B cell (primary cell): ENCODE measurements around the gene GP1BB. TPM values are rescaled to one million over a fixed set of nuclear protein-coding genes. Genes with fewer than 3 reads are reported as not detected.

Experiments used
- ATAC-seq: fragments of 200-7000 bp; cut with Tn5 transposase; one replicate; pipeline ENCODE4 v1.10.0; 2021; ENCODE audit warnings: low read depth, mild to moderate bottlenecking, moderate number of reproducible peaks, moderate library complexity
- CTCF ChIA-PET: fragments of 350-600 bp; sonication (Branson Sonifier 250); formaldehyde crosslinking; loops from one replicate; lab custom pipeline; 2021; ENCODE audit warnings: antibody characterized with exemption, inconsistent platforms; lab: Charles Lee
- POLR2A ChIA-PET: fragments of 350-600 bp; sonication (Branson Sonifier 250); formaldehyde crosslinking; loops from one replicate; lab custom pipeline; 2021; ENCODE audit warnings: antibody characterized with exemption; lab: Charles Lee
- DNase-seq: peaks from one replicate; pipeline ENCODE4 v3.0.0; 2013
- H2AFZ ChIP-seq: 2 replicates; pipeline ENCODE4 v1.6.1; 2012; ENCODE audit warnings: mild to moderate bottlenecking, low read depth, low read length; ENCODE audit not compliant: insufficient read depth, poor library complexity, severe bottlenecking
- H3K27ac ChIP-seq, 2 donors: 1 replicate in 1 of 2; 2 replicates in 1 of 2; pipeline ENCODE4 v1.5.1; 2012 to 2013; ENCODE audit warnings: low read length in 2 of 2, mild to moderate bottlenecking in 2 of 2, moderate library complexity in 1 of 2
- H3K27me3 ChIP-seq, 4 experiments: fragments of 200-600 bp in 1 of 4; sonication (generic) in 1 of 4; replicated peaks in 1 of 4; 1 replicate in 2 of 4; 2 replicates in 2 of 4; pipeline versions ENCODE4 v1.6.1 to v1.7.0; 2013 to 2016; ENCODE audit warnings: low read length in 3 of 4, mild to moderate bottlenecking in 2 of 4, mixed read lengths in 1 of 4, moderate library complexity in 1 of 4; ENCODE audit not compliant: insufficient read depth in 4 of 4, control insufficient read depth in 3 of 4; ENCODE audit errors: control extremely low read depth in 1 of 4
- H3K36me3 ChIP-seq, 2 experiments: replicated peaks in 1 of 2; 1 replicate in 1 of 2; 2 replicates in 1 of 2; pipeline versions ENCODE4 v1.6.1 to v1.7.1; 2013; ENCODE audit warnings: low read length in 1 of 2; ENCODE audit not compliant: insufficient read depth in 2 of 2, control insufficient read depth in 1 of 2; ENCODE audit errors: control extremely low read depth in 1 of 2, extremely low read depth in 1 of 2
- H3K4me1 ChIP-seq, 2 donors: fragments of 200-600 bp in 1 of 2; sonication (generic) in 1 of 2; 1 replicate in 1 of 2; 2 replicates in 1 of 2; pipeline versions ENCODE4 v1.5.1 to v1.6.1; 2013 to 2017; ENCODE audit warnings: low read length in 2 of 2; ENCODE audit not compliant: control insufficient read depth in 2 of 2, insufficient read depth in 2 of 2
- H3K4me2 ChIP-seq: replicated peaks from 2 replicates; pipeline ENCODE3; 2012; ENCODE audit warnings: mild to moderate bottlenecking, low read depth, low read length; ENCODE audit not compliant: poor library complexity, severe bottlenecking
- H3K4me3 ChIP-seq, 5 experiments: fragments of 200-600 bp in 1 of 5; sonication (generic) in 1 of 5; 1 replicate in 3 of 5; 2 replicates in 2 of 5; pipeline versions ENCODE4 v1.5.1 to v1.7.0; 2011 to 2016; ENCODE audit warnings: low read length in 4 of 5, mild to moderate bottlenecking in 4 of 5, low read depth in 2 of 5, control low read depth in 1 of 5, moderate library complexity in 1 of 5; ENCODE audit not compliant: insufficient read depth in 1 of 5; ENCODE audit errors: control extremely low read depth in 1 of 5, extremely low read depth in 1 of 5
- H3K79me2 ChIP-seq: fragments of 200-600 bp; sonication (generic); one replicate; pipeline ENCODE4 v1.6.0; 2016; ENCODE audit warnings: low read length; ENCODE audit not compliant: control insufficient read depth, insufficient read depth
- H3K9ac ChIP-seq: fragments of 200-600 bp; sonication (generic); 2 replicates; pipeline ENCODE4 v1.6.1; 2017; ENCODE audit warnings: mild to moderate bottlenecking, low read length, moderate library complexity
- H3K9me3 ChIP-seq, 3 donors: one replicate each; pipeline versions ENCODE4 v1.6.1 to v1.7.1; 2013; ENCODE audit warnings: low read length in 2 of 3; ENCODE audit not compliant: control insufficient read depth in 2 of 3, insufficient read depth in 1 of 3; ENCODE audit errors: control extremely low read depth in 1 of 3
- H4K20me1 ChIP-seq: 2 replicates; pipeline ENCODE4 v1.6.0; 2012; ENCODE audit warnings: mild to moderate bottlenecking, low read length; ENCODE audit not compliant: insufficient read depth, control insufficient read depth, poor library complexity, severe bottlenecking
- H3K27ac Mint-ChIP-seq: one replicate; pipeline ENCODE4 v1.8.0; 2021; ENCODE audit warnings: mixed read lengths
- H3K27me3 Mint-ChIP-seq: one replicate; pipeline ENCODE4 v1.8.0; 2021; ENCODE audit warnings: mixed read lengths
- H3K4me1 Mint-ChIP-seq: one replicate; pipeline ENCODE4 v1.8.0; 2021; ENCODE audit warnings: mixed read lengths
- H3K4me3 Mint-ChIP-seq: one replicate; pipeline ENCODE4 v1.8.0; 2021; ENCODE audit warnings: mixed read lengths
- H3K9me3 Mint-ChIP-seq: one replicate; pipeline ENCODE4 v1.8.0; 2022; ENCODE audit warnings: mixed read lengths; ENCODE audit not compliant: insufficient read depth
- EZH2 ChIP-seq: IDR thresholded peaks from 2 replicates; pipeline ENCODE4 v1.6.1; 2012; ENCODE audit warnings: borderline replicate concordance, low read depth, mild to moderate bottlenecking, moderate library complexity, low read length; ENCODE audit not compliant: insufficient read depth, poor library complexity, severe bottlenecking
- WGBS: methylation state at CpG from one replicate; pipeline ENCODE4 v1.1.5; 2013; ENCODE audit warnings: missing lambda C conversion rate; ENCODE audit not compliant: insufficient coverage; 5-methylcytosine and 5-hydroxymethylcytosine counted together
- intact Hi-C: fragments of 100-400 bp; cut with micrococcal nuclease; formaldehyde crosslinking; loops from one replicate; pipeline ENCODE4 v1.10.0; 2022
- polyA plus RNA-seq: library from polyadenylated mRNA; depleted of rRNA; stranded (reverse); fragments of >200 nt; gene quantifications from 2 replicates; pipeline ENCODE4 v1.2.3, GENCODE V29; 2012
- total RNA-seq, 2 donors: library from RNA; stranded (reverse); fragments of 120-200 nt in 1 of 2; gene quantifications; 1 replicate in 1 of 2; 2 replicates in 1 of 2; pipeline versions ENCODE4 v1.2.3 to v1.2.4, GENCODE V29; 2013 to 2022
- TF ChIP-seq, protein P1 (sequence below): fragments of 200-600 bp; IDR thresholded peaks from one replicate; pipeline ENCODE4 v1.8.0; 2022; ENCODE audit warnings: antibody characterized with exemption, mild to moderate bottlenecking

GP1BB gene
- total and polyA plus RNA-seq, 2 donors (not counting 1 experiment from before 2014, with no cell fraction given), result 0.31 TPM; not detected in 1

DNA sequence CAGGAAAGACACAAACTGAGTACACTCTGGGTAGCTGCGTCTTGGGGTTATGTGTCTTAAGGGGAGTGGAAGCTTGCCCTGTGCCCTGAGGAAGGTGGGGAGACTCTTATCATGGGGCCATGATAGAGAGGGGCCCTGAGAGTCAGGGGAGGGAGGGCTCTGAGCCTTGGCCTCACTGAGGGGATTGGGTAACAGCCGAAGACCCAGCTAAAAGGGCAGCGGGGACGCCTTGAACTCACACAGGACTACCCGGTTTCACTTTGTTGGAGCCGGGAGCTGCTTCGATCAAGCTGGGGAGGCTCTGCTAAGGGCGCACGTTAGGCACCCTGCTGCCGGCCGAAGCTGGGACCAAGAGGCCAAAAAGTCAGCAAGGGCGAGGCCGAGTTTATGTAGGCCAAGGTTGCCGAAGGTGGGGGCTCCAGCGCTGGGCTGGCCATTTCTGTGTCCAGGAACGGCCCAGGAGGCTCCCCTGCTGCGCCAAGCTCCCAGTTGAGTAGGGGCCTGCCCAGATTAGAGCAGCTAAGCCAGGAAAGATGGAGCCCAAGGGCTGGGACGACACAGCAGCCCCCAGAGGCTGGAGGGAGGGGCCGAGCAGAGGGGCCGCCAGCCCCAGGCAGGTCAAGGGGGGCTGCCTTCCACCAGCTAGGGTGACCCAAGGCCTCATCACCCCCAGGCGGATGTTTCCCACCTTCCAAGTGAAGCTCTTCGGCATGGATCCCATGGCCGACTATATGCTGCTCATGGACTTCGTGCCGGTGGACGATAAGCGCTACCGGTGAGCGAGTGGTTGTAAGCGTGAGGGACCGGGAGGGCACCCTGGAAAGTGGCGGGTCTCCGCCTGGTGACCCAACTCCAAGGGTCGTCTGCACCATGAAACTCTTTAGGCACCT, 39.5 kb downstream of the GP1BB start:
- peaks cover 0 to 27% (median 0%) of the 10 kb centered on the region in 3 donors for H3K9me3 ChIP-seq
- no peak overlapping the region for H3K4me2 ChIP-seq
- no peak overlapping the region for H3K27ac ChIP-seq
- H3K27ac Mint-ChIP-seq, result no peak overlapping the region
- H4K20me1 ChIP-seq, result no peaks in the 10 kb centered on the region
- no peaks in the 10 kb centered on the region for H3K9me3 Mint-ChIP-seq
- H3K4me3 Mint-ChIP-seq, result peak overlapping the region; percentile 11
- WGBS, result 86% methylated on average over 34 of the region's 34 CpGs
- H3K27me3 ChIP-seq, result peaks cover 0 to 77% (median 41%) of the 10 kb centered on the region in 4 experiments
- ATAC-seq (no peak), DNase-seq (no peak)
- no peak overlapping the region for H3K4me3 ChIP-seq
- H2AFZ ChIP-seq, result no peak overlapping the region
- H3K4me1 ChIP-seq, result peaks cover 22 to 32% of the 10 kb centered on the region in 2 donors
- ChIA-PET POLR2A (no interaction called here), CTCF (no interaction called here)
- TF ChIP-seq EZH2, result no peak
- TF ChIP-seq, protein P1, sequence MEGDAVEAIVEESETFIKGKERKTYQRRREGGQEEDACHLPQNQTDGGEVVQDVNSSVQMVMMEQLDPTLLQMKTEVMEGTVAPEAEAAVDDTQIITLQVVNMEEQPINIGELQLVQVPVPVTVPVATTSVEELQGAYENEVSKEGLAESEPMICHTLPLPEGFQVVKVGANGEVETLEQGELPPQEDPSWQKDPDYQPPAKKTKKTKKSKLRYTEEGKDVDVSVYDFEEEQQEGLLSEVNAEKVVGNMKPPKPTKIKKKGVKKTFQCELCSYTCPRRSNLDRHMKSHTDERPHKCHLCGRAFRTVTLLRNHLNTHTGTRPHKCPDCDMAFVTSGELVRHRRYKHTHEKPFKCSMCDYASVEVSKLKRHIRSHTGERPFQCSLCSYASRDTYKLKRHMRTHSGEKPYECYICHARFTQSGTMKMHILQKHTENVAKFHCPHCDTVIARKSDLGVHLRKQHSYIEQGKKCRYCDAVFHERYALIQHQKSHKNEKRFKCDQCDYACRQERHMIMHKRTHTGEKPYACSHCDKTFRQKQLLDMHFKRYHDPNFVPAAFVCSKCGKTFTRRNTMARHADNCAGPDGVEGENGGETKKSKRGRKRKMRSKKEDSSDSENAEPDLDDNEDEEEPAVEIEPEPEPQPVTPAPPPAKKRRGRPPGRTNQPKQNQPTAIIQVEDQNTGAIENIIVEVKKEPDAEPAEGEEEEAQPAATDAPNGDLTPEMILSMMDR, result no peak
- H3K79me2 ChIP-seq, result no peaks in the 10 kb centered on the region
- no peak overlapping the region for H3K9ac ChIP-seq
- peaks cover 49% of the 10 kb centered on the region for H3K27me3 Mint-ChIP-seq
- H3K4me1 Mint-ChIP-seq, result peaks cover 38% of the 10 kb centered on the region
- intact Hi-C loops, result no loop called here
- H3K36me3 ChIP-seq, result no peaks in the 10 kb centered on the region
